C4-2B (cell line): ENCODE data around the gene LRRC27.

Source experiments
- ZFX ChIP-seq: fragments of 450-650 bp; IDR thresholded peaks from 2 replicates; pipeline ENCODE4 v1.6.1; 2017
- TF ChIP-seq, protein P1 (sequence below): fragments of 450-650 bp; conservative IDR thresholded peaks from 2 replicates; pipeline ENCODE4 v1.5.1; 2017; ENCODE audit warnings: mild to moderate bottlenecking

GRCh38 chr10:132410779-132411532 lies 79.0 kb downstream of the LRRC27 start:
- TF ChIP-seq, protein P1, sequence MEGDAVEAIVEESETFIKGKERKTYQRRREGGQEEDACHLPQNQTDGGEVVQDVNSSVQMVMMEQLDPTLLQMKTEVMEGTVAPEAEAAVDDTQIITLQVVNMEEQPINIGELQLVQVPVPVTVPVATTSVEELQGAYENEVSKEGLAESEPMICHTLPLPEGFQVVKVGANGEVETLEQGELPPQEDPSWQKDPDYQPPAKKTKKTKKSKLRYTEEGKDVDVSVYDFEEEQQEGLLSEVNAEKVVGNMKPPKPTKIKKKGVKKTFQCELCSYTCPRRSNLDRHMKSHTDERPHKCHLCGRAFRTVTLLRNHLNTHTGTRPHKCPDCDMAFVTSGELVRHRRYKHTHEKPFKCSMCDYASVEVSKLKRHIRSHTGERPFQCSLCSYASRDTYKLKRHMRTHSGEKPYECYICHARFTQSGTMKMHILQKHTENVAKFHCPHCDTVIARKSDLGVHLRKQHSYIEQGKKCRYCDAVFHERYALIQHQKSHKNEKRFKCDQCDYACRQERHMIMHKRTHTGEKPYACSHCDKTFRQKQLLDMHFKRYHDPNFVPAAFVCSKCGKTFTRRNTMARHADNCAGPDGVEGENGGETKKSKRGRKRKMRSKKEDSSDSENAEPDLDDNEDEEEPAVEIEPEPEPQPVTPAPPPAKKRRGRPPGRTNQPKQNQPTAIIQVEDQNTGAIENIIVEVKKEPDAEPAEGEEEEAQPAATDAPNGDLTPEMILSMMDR: no peak
- no peak for TF ChIP-seq ZFX
